Dedifferentiated amniotic fluid mesenchymal stem cell (primary cell): Measurements from ENCODE around the gene GPC5.
"Not testable (repeated sequence)": the region's sequence is repeated elsewhere in the genome, so short reads cannot be mapped to it uniquely, and the experiment has no call there.

Experiments
- DNase-seq: peaks from one replicate; pipeline ENCODE4 v3.0.0-alpha.2; 2016; ENCODE audit errors: extremely low spot score

GPC5 gene

GRCh38 chr13:92539148-92539547 lies 1140.7 kb downstream of the GPC5 start:
- DNase-seq, result not testable (repeated sequence)

GRCh38 chr13:92547266-92547665 lies 1148.8 kb downstream of the GPC5 start:
- no peak for DNase-seq

GRCh38 chr13:92549276-92549675 lies 1150.9 kb downstream of the GPC5 start:
- no peak for DNase-seq

GRCh38 chr13:92553470-92554114 lies 1155.2 kb downstream of the GPC5 start:
- DNase-seq, result no peak

GRCh38 chr13:92560883-92561282 lies 1162.5 kb downstream of the GPC5 start:
- no peak for DNase-seq

- no peak for DNase-seq
These were observed 1166.5 kb downstream of the GPC5 start for GRCh38 chr13:92564942-92565341.

- DNase-seq, result no peak
These were observed 1168.3 kb downstream of the GPC5 start for GRCh38 chr13:92566767-92567166.

- DNase-seq, result no peak
These were observed 1173.8 kb downstream of the GPC5 start for GRCh38 chr13:92572190-92572589.

GRCh38 chr13:92573467-92574057 lies 1175.1 kb downstream of the GPC5 start:
- DNase-seq, result no peak

GRCh38 chr13:92574499-92574898 lies 1176.1 kb downstream of the GPC5 start:
- no peak for DNase-seq

- no peak for DNase-seq
These were observed 1177.4 kb downstream of the GPC5 start for GRCh38 chr13:92575777-92576176.

- DNase-seq, result no peak
These were observed 1179.9 kb downstream of the GPC5 start for GRCh38 chr13:92578358-92578757.

- no peak for DNase-seq
These were observed 1191.5 kb downstream of the GPC5 start for GRCh38 chr13:92589955-92590354.

- no peak for DNase-seq
These were observed 1192.1 kb downstream of the GPC5 start for GRCh38 chr13:92590503-92590908.

GRCh38 chr13:92591117-92591516 lies 1192.7 kb downstream of the GPC5 start:
- DNase-seq, result no peak

- no peak for DNase-seq
These were observed 1194.3 kb downstream of the GPC5 start for GRCh38 chr13:92592757-92593156.

- no peak for DNase-seq
These were observed 1204.1 kb downstream of the GPC5 start for GRCh38 chr13:92602560-92602959.

- no peak for DNase-seq
These were observed 1211.0 kb downstream of the GPC5 start for GRCh38 chr13:92609376-92609775.

GRCh38 chr13:92612892-92613291 lies 1214.5 kb downstream of the GPC5 start:
- no peak for DNase-seq

- DNase-seq, result no peak
These were observed 1215.5 kb downstream of the GPC5 start for GRCh38 chr13:92613921-92614320.

- no peak for DNase-seq
These were observed 1223.6 kb downstream of the GPC5 start for GRCh38 chr13:92621985-92622384.

- DNase-seq, result no peak
These were observed 1224.5 kb downstream of the GPC5 start for GRCh38 chr13:92622905-92623304.

GRCh38 chr13:92626274-92626673 lies 1227.9 kb downstream of the GPC5 start:
- no peak for DNase-seq

GRCh38 chr13:92640936-92641335 lies 1242.5 kb downstream of the GPC5 start:
- no peak for DNase-seq
